MG63 (cell line): ENCODE measurements around the gene OR2M7. TPM values are rescaled to one million over a fixed set of nuclear protein-coding genes. Genes with fewer than 3 reads are reported as not detected.
A peak's percentile ranks its signal among the peaks of the same experiment; 100 is the strongest.
"Not testable (repeated sequence)": the region's sequence is repeated elsewhere in the genome, so short reads cannot be mapped to it uniquely, and the experiment has no call there.

ENCODE experiments used
- DNase-seq: peaks from one replicate; pipeline ENCODE4 v3.0.0-alpha.2; 2020
- H3K27me3 ChIP-seq: fragments of 250-450 bp; sonication (Bioruptor Pico); 2 replicates; pipeline ENCODE4 v1.5.1; 2020; ENCODE audit warnings: mild to moderate bottlenecking, moderate library complexity
- H3K36me3 ChIP-seq: fragments of 250-450 bp; sonication (Bioruptor Pico); 2 replicates; pipeline ENCODE4 v1.5.1; 2020; ENCODE audit warnings: mild to moderate bottlenecking, moderate library complexity
- H3K4me3 ChIP-seq: fragments of 250-450 bp; sonication (Bioruptor Pico); 2 replicates; pipeline ENCODE4 v1.5.1; 2020; ENCODE audit warnings: mild to moderate bottlenecking, moderate library complexity
- H3K9me3 ChIP-seq: fragments of 250-450 bp; sonication (Bioruptor Pico); 2 replicates; pipeline ENCODE4 v1.5.1; 2020; ENCODE audit warnings: mild to moderate bottlenecking, moderate library complexity
- total RNA-seq: library from RNA; depleted of rRNA; stranded (reverse); fragments of >200 nt; shearing (Covaris generic); gene quantifications from 2 replicates; pipeline ENCODE4 v1.2.3, GENCODE V29; 2014; ENCODE audit warnings: low replicate concordance; rRNA removed

Gene OR2M7
- not detected in 2 replicates for total RNA-seq

GRCh38 chr1:248324468-248324867 is at the start of gene OR2M7:
OR2M7 (minus strand) TSS chr1:248324568; CDS start chr1:248324568, 0 bp downstream.
- H3K4me3 ChIP-seq: no peak within 1 kb of the TSS
- H3K9me3 ChIP-seq: no peaks in the 10 kb centered on the region
- no peak for DNase-seq
- H3K27me3 ChIP-seq: no peaks in the 10 kb centered on the region
- no peaks in the 10 kb centered on the region for H3K36me3 ChIP-seq

GRCh38 chr1:248373761-248374160 is 49.4 kb upstream of the OR2M7 start:
- no peaks in the 10 kb centered on the region for H3K36me3 ChIP-seq
- DNase-seq: peak; percentile 75
- no peak overlapping the region for H3K4me3 ChIP-seq
- H3K27me3 ChIP-seq: no peaks in the 10 kb centered on the region
- no peaks in the 10 kb centered on the region for H3K9me3 ChIP-seq

- Histone ChIP-seq H3K9me3 (no peaks in the 10 kb centered on the region), H3K27me3 (no peaks in the 10 kb centered on the region), H3K36me3 (no peaks in the 10 kb centered on the region), H3K4me3 (no peak overlapping the region)
- DNase-seq: no peak
These were observed 48.0 kb upstream of the OR2M7 start for GRCh38 chr1:248372394-248372793.

- H3K27me3 ChIP-seq: no peaks in the 10 kb centered on the region
- no peak overlapping the region for H3K4me3 ChIP-seq
- no peak for DNase-seq
- no peaks in the 10 kb centered on the region for H3K9me3 ChIP-seq
- H3K36me3 ChIP-seq: no peaks in the 10 kb centered on the region
These were observed 42.2 kb upstream of the OR2M7 start for GRCh38 chr1:248366609-248367008.

GRCh38 chr1:248361121-248361715 is 36.9 kb upstream of the OR2M7 start, which contains the start of gene OR2T4:
OR2T4 (plus strand) TSS chr1:248361665; CDS start chr1:248361665, 0 bp downstream.
- DNase-seq: no peak
- H3K36me3 ChIP-seq: no peaks in the 10 kb centered on the region
- H3K9me3 ChIP-seq: no peaks in the 10 kb centered on the region; the same call in 1 of the 2 replicates
- no peaks in the 10 kb centered on the region for H3K27me3 ChIP-seq
- no peak within 1 kb of the TSS for H3K4me3 ChIP-seq

- no peak for DNase-seq
- Histone ChIP-seq H3K9me3 (no peaks in the 10 kb centered on the region; the same call in 1 of the 2 replicates), H3K4me3 (no peak overlapping the region), H3K36me3 (no peaks in the 10 kb centered on the region), H3K27me3 (no peaks in the 10 kb centered on the region)
These were observed 35.0 kb upstream of the OR2M7 start for GRCh38 chr1:248359415-248359814.

- no peak within 1 kb of the TSS for H3K4me3 ChIP-seq
- H3K9me3 ChIP-seq: no peaks in the 10 kb centered on the region
- no peak for DNase-seq
- no peaks in the 10 kb centered on the region for H3K36me3 ChIP-seq
- no peaks in the 10 kb centered on the region for H3K27me3 ChIP-seq
These were observed 24.1 kb upstream of the OR2M7 start, which contains the start of gene OR14C36 for GRCh38 chr1:248348475-248348874. OR14C36 (plus strand) TSS chr1:248348775; CDS start chr1:248348775, 0 bp downstream.

GRCh38 chr1:248343451-248343850 is 19.1 kb upstream of the OR2M7 start:
- Histone ChIP-seq H3K36me3 (no peaks in the 10 kb centered on the region), H3K9me3 (no peaks in the 10 kb centered on the region), H3K4me3 (no peak overlapping the region), H3K27me3 (no peaks in the 10 kb centered on the region)
- no peak for DNase-seq

- no peaks in the 10 kb centered on the region for H3K27me3 ChIP-seq
- H3K9me3 ChIP-seq: peaks cover 11% of the 10 kb centered on the region
- no peak overlapping the region for H3K4me3 ChIP-seq
- no peak for DNase-seq
- no peaks in the 10 kb centered on the region for H3K36me3 ChIP-seq
These were observed 7.6 kb downstream of the OR2M7 start for GRCh38 chr1:248316796-248317195.

GRCh38 chr1:248306740-248307139 is 17.6 kb downstream of the OR2M7 start:
- H3K9me3 ChIP-seq, H3K27me3 ChIP-seq, H3K36me3 ChIP-seq, DNase-seq, H3K4me3 ChIP-seq: not testable (repeated sequence)

GRCh38 chr1:248306103-248306502 is 18.3 kb downstream of the OR2M7 start:
- Histone ChIP-seq H3K4me3 (no peak overlapping the region), H3K9me3 (no peaks in the 10 kb centered on the region), H3K27me3 (no peaks in the 10 kb centered on the region), H3K36me3 (no peaks in the 10 kb centered on the region)
- DNase-seq: no peak

- H3K4me3 ChIP-seq, H3K36me3 ChIP-seq, H3K27me3 ChIP-seq, H3K9me3 ChIP-seq: not testable (repeated sequence)
- peak; percentile 3 for DNase-seq
These were observed 18.7 kb downstream of the OR2M7 start for GRCh38 chr1:248305672-248306071.

- Histone ChIP-seq H3K4me3 (no peak within 1 kb of the TSS), H3K27me3 (no peaks in the 10 kb centered on the region), H3K9me3 (no peaks in the 10 kb centered on the region), H3K36me3 (no peaks in the 10 kb centered on the region)
- DNase-seq: no peak
These were observed 21.0 kb downstream of the OR2M7 start, which contains the start of gene OR2T12 for GRCh38 chr1:248303324-248303723. OR2T12 (minus strand) TSS chr1:248303424; CDS start chr1:248295578, 7,846 bp downstream.

- no peak for DNase-seq
- no peak overlapping the region for H3K4me3 ChIP-seq
- H3K27me3 ChIP-seq: no peaks in the 10 kb centered on the region
- no peaks in the 10 kb centered on the region for H3K36me3 ChIP-seq
- H3K9me3 ChIP-seq: no peaks in the 10 kb centered on the region; the same call in 1 of the 2 replicates
These were observed 36.0 kb downstream of the OR2M7 start for GRCh38 chr1:248288391-248288790.

- no peaks in the 10 kb centered on the region for H3K36me3 ChIP-seq
- H3K27me3 ChIP-seq: no peaks in the 10 kb centered on the region
- DNase-seq: no peak
- H3K4me3 ChIP-seq: no peak within 1 kb of the TSS
- H3K9me3 ChIP-seq: no peaks in the 10 kb centered on the region; the same call in 1 of the 2 replicates
These were observed 46.5 kb downstream of the OR2M7 start, which contains the start of gene OR2T33 for GRCh38 chr1:248277876-248278275. OR2T33 (minus strand) TSS chr1:248277976; CDS start chr1:248273814, 4,162 bp downstream.
